Smooth muscle cell of the brain vasculature (primary cell): ENCODE data around the gene SCAPER.

Experiments used
- DNase-seq: peaks from one replicate; pipeline ENCODE4 v3.0.0-alpha.2; 2012; ENCODE audit warnings: low read depth, low spot score

The SCAPER gene

GRCh38 chr15:76905013-76905839, at the start of gene SCAPER:
SCAPER (minus strand) TSS chr15:76905340; CDS start chr15:76883817, 21,523 bp downstream.
- DNase-seq = peak; percentile 56

GRCh38 chr15:76954744-76955143, 49.6 kb upstream of the SCAPER start:
- DNase-seq = no peak

- DNase-seq = no peak
Observed at GRCh38 chr15:76953913-76954312, 48.8 kb upstream of the SCAPER start.

GRCh38 chr15:76951220-76951619, 46.1 kb upstream of the SCAPER start:
- no peak for DNase-seq

- no peak for DNase-seq
Observed at GRCh38 chr15:76947454-76947853, 42.3 kb upstream of the SCAPER start.

- no peak for DNase-seq
Observed at GRCh38 chr15:76945494-76946093, 40.5 kb upstream of the SCAPER start.

- no peak for DNase-seq
Observed at GRCh38 chr15:76942331-76942730, 37.2 kb upstream of the SCAPER start.

GRCh38 chr15:76941636-76942035, 36.5 kb upstream of the SCAPER start:
- DNase-seq = no peak

GRCh38 chr15:76939715-76940114, 34.6 kb upstream of the SCAPER start:
- DNase-seq = no peak

GRCh38 chr15:76938752-76939151, 33.6 kb upstream of the SCAPER start:
- no peak for DNase-seq

GRCh38 chr15:76936671-76937070, 31.5 kb upstream of the SCAPER start:
- no peak for DNase-seq

GRCh38 chr15:76935620-76936019, 30.5 kb upstream of the SCAPER start:
- no peak for DNase-seq

GRCh38 chr15:76932135-76932966, 27.2 kb upstream of the SCAPER start:
- no peak for DNase-seq

GRCh38 chr15:76931397-76932134, 26.4 kb upstream of the SCAPER start, which contains the start of gene RCN2:
RCN2 (plus strand) TSS chr15:76931749; CDS start chr15:76931842, 93 bp downstream.
- peak; percentile 73 for DNase-seq

- no peak for DNase-seq
Observed at GRCh38 chr15:76930831-76931396, 25.8 kb upstream of the SCAPER start.

GRCh38 chr15:76929011-76929760, 24.0 kb upstream of the SCAPER start:
- DNase-seq = no peak

GRCh38 chr15:76928201-76928600, 23.1 kb upstream of the SCAPER start:
- DNase-seq = no peak

GRCh38 chr15:76916369-76916768, 11.2 kb upstream of the SCAPER start:
- no peak for DNase-seq

- no peak for DNase-seq
Observed at GRCh38 chr15:76913737-76914136, 8.6 kb upstream of the SCAPER start.

- no peak for DNase-seq
Observed at GRCh38 chr15:76912430-76912829, 7.3 kb upstream of the SCAPER start.
